IPS-18c (cell line): Measurements from ENCODE around the gene MKKS.

Experiments used
- H3K4me3 ChIP-seq: 2 replicates; pipeline ENCODE4 v1.7.0; 2013; ENCODE audit warnings: low read depth, mild to moderate bottlenecking, low read length, moderate library complexity; ENCODE audit not compliant: insufficient read depth
- H3K9me3 ChIP-seq: one replicate; pipeline ENCODE4 v1.6.1; 2013; ENCODE audit warnings: mild to moderate bottlenecking, low read length, moderate library complexity; ENCODE audit not compliant: control insufficient read depth, insufficient read depth

Gene MKKS

DNA sequence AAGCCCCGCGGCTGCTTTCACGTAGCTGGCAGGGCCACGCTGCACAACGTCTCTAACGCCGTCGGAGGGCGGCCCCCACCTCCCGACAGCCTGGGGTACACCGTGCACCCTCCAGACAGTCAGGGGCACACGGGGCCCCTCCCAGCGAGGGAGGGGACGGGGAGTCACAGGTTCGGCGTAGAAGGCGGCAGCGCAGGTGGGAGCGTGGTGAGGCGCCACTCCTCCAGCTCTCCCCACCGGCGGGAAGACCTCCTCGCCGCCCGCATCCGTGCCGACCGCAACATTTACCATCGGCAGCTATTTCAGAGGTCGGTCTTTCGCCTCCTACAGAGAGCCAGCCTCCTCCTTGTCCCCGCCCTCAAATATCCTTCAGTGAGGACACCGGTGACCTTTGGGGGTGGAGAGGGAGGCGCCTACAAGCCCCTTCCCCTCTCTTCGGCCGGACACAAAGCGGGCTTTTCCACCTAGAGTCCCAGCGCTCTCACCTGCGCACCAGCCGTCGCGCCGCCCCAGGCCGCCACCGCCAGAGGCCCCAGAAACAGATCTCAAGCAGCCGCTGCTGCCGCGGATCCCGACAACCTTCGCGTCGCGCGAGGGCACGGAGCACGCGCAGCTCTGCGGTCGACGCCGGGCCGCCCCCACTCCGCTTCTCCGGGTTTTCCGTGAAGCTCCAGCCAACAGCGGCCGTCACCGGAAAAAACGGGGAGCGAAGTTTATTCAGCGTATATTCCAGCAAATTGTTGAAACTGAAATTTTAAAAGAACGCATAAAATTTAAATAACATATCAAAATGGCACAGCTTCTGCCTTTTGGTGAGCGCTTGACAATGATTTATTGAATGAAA, at the start of gene MKKS:
TSS of gene MKKS (minus strand) at position 600 of the 844 bp plus-strand sequence. CDS start 20,708 bp downstream, outside the sequence.
- Histone ChIP-seq H3K4me3 (peak within 1 kb of the TSS; percentile 88), H3K9me3 (no peaks in the 10 kb centered on the region)

DNA sequence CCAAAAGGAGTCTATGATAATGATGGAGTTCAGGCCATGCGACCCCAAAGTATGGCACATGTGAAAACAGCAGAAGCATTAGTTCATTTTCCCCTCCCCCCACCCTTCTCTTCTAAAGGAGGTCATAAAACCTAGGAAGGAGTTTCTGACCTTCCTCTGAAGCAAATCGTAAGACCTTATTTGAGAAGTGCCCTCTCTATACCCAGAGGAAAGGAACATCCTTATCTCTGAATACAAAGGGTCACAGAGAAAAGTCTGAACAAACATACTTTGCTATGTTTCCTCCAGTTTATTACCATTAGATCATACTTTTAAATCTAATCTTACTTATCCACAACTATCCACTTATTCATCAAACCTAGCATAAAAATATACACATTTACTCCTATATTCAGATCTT, 49.7 kb upstream of the MKKS start:
- no peaks in the 10 kb centered on the region for H3K9me3 ChIP-seq
- no peak overlapping the region for H3K4me3 ChIP-seq

DNA sequence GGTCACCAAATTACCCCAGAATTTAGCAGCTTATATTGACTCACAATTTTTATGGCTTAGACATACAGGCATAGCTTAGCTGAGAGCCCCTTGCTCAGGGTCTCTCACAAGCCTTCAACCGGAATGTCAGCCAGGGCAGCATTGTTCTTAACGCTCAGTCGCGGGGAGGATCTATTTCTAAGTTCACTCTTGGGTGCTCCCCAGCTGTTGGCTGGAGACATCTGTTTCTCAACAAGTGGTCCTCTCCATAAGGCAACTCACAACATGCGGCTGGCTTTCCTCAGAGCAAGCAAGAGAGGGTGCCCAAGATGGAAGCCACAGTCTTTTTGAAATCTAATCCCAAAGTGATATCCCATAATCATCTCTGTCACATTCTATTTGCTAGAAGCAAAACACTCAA, 47.7 kb upstream of the MKKS start:
- no peak overlapping the region for H3K4me3 ChIP-seq
- H3K9me3 ChIP-seq = no peaks in the 10 kb centered on the region

DNA sequence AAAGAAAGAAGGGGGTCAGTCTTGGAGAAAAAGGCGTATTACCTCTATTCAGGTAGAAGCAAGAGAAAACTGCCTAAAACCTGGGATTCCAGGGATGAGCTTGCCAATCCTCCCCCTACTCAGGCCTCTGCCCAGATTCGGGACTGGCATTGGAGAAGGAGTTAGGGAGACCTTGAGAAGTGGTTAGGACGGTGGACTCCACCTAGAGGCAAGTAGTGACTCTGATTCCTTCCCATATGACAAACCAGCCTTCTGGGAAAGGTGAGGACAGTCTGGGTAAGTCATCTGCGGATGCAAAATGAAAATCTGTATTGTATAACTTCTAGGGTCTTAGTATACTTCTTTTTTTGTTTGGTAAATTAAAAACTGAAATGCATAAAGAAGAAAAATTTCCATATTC, 44.9 kb upstream of the MKKS start:
- H3K9me3 ChIP-seq = no peaks in the 10 kb centered on the region
- no peak overlapping the region for H3K4me3 ChIP-seq

DNA sequence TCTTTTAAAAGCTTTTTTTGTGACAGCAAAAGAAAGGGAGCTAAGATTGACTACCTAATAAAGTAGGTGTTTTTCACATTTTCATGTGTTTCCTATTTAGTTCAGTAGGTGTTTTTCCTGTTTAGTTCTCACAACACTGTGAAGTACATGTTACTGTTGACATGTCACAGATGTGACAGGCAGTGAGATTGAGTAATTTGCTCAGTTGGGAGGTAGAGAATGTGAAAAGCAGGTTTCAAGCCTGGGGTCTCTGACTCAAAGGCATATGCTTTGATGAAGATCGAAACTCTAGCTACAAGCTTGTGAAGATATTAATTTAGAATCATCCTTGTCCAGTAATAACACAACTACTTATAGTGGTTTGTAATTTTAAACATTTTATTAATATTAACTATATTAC, 44.2 kb upstream of the MKKS start:
- H3K4me3 ChIP-seq = no peak overlapping the region
- no peaks in the 10 kb centered on the region for H3K9me3 ChIP-seq

DNA sequence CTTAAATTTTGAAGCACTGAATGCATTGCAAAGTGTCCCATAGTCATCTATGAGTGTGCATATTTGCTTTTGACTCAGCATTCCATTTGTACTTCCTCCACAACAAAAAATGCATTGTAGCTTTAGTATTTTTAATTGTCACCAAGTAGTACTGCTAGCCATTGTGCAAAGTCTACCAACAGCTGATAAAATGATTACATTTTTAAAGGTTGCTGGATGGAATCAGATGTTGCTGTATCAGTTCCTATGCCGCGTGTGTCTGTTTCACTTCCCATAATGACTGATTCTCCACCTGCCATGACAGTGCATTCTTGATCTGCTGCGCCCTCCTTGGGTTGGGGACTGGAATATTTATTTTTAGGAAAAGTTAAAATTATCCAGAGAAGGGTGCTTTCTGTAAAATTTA, 42.3 kb upstream of the MKKS start:
- no peak overlapping the region for H3K4me3 ChIP-seq
- no peaks in the 10 kb centered on the region for H3K9me3 ChIP-seq

DNA sequence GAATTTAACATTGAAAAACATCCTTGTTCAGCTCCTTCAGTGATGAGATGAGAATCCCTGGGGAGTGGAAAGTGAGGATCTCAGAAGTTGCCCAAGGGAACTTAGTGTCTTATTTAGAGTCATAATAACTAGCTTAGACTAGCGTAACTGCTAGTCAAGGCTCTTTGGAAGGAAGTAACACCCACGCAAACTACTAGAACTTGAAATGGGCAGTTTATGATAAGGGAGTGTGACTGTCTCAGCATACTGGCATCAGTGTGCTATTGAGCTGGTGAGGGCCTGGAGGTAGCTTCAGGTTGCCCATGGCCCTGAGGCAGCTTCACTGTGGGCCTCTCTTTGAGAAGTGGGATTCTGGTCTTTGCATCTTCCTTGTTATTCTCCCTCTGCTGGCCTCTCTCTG, 41.2 kb upstream of the MKKS start:
- Histone ChIP-seq H3K9me3 (no peaks in the 10 kb centered on the region), H3K4me3 (no peak overlapping the region)

DNA sequence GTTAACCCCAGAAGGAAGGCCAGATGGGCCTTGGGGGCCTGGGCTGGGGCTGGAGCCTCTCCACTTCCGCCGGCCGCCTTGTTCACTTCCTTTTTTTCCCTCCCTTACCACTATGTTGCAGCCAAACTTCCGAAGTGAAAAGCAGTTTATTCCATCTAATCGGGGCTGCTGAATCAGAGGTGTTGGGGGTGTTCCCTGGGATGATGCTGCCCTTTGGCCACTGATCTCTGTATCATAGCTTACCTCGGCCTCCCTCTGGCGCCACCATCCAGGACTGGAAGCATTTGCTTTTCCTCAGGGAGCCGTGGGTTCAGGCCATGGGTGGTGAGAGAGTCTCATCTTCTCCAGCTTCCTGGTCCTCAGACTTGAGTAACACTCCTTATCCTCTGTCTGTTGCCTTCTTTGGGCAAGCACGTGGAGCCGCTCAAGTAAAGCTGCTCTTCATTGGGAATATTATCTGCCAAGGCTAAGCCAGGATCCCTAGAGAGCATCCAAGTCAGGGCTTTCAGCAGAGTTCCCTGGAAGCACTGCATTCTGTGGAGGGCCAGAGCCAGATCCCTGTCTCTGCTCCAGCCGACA, 40.7 kb upstream of the MKKS start:
- Histone ChIP-seq H3K9me3 (no peaks in the 10 kb centered on the region), H3K4me3 (no peak overlapping the region)

DNA sequence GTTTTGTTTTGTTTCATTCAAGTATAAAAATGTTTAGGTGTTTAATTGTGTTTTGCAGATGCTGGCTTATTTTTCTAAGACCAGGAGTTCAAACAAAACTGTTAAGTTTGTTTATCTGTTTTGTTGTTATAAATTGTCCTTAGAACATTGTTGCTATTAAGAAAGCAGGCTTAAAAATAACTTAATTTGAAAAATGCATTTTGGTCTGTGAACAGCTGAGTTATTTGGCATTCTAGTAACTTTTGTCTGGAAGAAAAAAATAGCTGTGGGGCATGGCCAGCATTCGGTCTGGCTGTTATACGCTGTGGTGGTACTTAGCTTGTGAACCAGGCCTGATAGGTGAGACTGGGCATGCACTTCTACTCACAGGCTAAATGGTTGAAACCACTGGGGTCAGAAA, 38.8 kb upstream of the MKKS start:
- Histone ChIP-seq H3K4me3 (no peak overlapping the region), H3K9me3 (no peaks in the 10 kb centered on the region)

DNA sequence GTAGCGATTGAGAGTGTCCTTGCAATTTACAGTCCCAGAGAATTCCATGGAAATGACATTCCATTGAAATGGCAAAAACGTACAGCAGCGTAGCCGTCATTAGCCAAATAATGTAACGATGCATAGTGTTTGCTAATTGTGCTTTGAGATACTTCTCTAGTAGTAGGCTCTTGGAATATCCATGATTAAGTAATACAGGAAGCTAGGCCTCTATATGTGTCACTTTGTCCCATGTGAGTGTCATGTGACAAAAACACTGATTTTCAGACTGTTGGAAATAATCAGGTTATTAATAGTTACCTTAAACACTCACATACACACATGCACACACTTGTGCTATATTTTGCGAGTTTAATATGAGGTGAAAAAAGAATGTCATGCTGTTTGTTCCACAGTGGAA, 36.3 kb upstream of the MKKS start:
- no peaks in the 10 kb centered on the region for H3K9me3 ChIP-seq
- no peak overlapping the region for H3K4me3 ChIP-seq

DNA sequence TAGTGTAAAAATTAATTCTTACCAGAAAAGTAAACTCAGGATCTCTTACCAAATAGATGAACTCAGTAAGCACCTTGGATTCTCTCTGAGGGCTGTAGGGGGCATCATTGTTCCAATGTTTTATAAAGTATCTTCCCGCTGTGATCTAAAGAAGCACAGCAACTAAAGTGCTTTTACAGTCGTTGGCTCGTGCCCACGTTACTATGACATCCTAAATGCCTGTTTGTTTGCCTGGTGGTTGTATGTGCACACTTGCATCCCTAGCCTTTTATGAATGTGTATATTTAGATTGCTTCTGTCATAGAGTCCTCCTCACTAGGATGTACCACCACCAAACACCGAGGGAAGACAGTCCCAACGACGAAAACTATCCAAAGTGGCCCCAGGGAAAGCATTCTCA, 35.6 kb upstream of the MKKS start:
- H3K9me3 ChIP-seq = no peaks in the 10 kb centered on the region
- no peak overlapping the region for H3K4me3 ChIP-seq

DNA sequence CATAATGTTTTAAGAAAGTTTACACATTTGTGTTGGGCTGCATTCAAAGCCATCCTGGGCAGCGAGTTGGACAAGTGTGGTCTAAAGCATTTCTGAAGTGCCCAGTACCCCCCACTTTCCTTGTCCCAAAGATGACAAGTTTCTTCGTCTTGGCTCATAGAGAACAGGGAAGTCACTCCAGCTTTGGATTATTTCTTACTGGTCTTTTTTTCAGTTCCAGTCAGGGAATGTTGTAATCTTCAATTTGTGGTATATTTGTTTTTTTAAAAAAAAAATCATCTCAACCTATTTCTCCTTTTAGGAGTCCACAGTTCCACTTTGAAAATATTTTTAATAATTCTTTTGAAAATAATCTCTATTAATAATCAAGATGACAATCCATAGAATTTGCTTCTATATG, 35.0 kb upstream of the MKKS start:
- Histone ChIP-seq H3K4me3 (no peak overlapping the region), H3K9me3 (no peaks in the 10 kb centered on the region)

DNA sequence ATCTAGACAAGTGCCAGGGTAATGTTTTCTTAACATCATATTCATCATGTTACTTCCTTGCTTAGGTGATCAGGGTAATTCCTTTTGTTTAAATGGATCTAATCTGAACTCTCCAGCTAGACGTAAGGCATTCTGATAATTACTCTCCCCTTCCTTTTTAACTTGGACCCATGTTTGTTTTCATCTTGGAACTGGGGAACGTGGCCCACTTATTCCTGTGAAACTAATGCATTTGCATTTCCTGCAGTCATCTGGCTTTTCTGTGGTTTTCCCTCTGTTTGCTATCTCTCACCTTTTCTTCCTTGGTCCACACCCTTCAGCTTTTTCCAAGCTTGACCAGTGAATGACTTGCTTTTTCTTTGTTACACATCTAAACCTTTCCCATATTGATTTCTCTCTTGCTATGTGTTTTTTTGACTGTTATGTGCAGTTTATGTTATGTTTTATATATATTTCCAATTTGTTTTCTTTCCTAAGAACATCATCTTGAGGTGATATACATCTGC, 34.4 kb upstream of the MKKS start:
- Histone ChIP-seq H3K9me3 (no peaks in the 10 kb centered on the region), H3K4me3 (no peak overlapping the region)

DNA sequence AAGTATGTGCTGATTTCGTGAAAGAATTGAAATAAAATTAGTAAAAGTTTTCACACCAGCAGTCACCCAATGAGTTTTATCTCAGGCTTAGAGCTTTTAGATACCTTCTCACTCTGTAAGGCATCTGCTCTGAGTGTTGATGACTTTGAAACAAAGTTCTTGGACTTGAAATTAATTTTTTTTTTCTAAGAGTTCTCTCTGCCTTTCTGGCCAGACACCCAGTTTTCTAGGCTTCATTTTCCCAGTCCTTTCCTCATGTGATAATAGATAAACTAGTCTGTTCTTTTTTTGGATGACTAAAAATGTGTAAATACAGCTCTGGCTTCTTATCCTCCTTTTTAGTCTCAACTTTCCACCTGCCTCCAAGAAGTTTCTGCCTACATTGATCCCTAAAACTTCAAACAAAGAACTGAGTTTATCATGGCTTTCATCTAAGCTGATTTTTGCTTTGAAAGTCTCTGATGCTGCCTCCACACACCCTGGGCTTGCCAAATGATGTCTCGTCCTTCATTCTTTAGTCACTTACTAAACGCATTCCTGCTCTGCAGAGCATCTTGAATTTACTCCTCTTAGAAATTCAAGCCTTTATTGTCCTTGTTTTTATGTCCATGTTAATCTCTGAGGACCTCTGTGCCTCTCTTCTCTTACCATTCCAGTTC, 33.8 kb upstream of the MKKS start:
- Histone ChIP-seq H3K4me3 (no peak overlapping the region), H3K9me3 (no peaks in the 10 kb centered on the region)

DNA sequence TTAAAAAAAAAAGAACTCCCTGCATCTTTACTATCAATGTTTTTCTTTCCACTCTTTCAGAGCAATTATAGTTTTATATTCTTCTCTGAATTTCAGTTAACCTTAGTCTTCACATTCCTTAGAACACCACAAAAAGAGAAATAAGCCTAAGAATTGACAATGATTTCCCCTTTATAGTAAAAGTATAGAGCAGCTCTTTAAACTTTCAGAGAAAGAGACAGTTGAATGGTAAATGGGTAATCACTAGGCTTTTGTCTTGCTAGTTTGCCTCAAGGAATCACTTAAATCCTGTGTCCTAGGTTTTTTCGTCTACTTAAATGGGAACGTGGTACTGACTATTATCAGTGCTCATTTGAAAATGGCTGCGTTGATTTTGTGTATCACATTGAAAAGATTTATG, 32.8 kb upstream of the MKKS start:
- H3K4me3 ChIP-seq = no peak overlapping the region
- H3K9me3 ChIP-seq = no peaks in the 10 kb centered on the region

DNA sequence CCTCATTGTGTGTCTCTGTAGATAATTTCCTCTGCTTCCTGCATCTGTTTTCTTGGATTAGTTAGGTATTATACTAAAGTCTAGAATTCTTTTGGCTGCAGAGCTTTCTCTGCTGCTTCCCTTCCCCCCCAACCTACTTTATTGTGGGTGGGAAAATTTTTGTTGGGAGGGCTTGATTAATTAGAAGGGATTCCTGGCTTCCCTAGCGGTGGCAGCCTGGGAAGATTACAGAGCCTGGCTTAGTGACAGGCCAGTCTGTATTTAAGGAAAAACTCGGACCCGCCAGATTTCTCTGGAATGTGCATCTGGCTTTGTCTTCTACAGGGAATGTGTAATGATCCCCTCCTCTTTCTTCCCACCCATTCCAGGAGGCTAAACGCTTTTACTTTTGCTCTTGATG, 32.3 kb upstream of the MKKS start:
- H3K9me3 ChIP-seq = no peaks in the 10 kb centered on the region
- H3K4me3 ChIP-seq = no peak overlapping the region

DNA sequence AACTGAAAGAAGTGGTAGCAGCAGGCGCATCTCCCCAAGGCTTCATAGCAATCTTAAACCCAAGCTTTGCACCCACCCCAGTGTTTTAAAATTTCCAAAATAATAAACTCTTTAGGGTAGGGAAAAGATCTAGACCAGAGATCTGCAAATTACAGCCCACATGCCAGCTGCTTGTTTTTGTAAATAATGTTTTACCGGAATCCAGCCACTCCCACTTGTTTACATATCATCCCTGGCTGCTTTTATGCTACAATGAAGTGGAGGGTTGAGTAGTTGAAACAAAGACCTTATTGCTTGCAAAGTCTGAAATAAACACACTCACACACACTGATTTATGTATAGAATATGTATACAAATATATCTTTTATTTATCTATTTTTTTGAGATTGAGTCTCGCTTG, 31.1 kb upstream of the MKKS start:
- no peaks in the 10 kb centered on the region for H3K9me3 ChIP-seq
- no peak overlapping the region for H3K4me3 ChIP-seq

DNA sequence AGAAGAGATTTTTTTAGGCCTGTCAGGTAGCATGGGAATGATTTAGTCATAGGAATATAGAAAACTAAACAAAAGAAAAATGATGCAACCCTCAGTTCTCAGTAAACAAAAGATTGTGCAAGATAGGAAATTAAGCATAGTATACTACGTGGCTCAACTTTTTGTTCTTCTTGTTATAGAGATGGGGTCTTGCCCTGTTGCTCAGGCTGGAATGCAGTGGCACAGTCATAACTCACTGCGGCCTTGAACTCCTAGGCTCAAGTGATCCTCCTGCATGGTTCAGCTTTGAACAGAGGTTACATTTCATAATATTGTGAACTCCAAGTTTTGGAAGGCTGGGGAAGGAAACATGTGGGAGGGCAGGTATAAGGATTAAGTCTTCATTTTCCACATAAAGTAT, 29.6 kb upstream of the MKKS start:
- no peaks in the 10 kb centered on the region for H3K9me3 ChIP-seq
- no peak overlapping the region for H3K4me3 ChIP-seq
